NCI-H345 treated with DMSO at 0.1 percent for 48 hours (cell line): ENCODE measurements around the gene WASF2.

Source experiments
- DNase-seq: peaks from one replicate; lab custom pipeline; 2025; ENCODE audit not compliant: unreplicated experiment; lab: John Stamatoyannopoulos, UW

WASF2 gene

DNA sequence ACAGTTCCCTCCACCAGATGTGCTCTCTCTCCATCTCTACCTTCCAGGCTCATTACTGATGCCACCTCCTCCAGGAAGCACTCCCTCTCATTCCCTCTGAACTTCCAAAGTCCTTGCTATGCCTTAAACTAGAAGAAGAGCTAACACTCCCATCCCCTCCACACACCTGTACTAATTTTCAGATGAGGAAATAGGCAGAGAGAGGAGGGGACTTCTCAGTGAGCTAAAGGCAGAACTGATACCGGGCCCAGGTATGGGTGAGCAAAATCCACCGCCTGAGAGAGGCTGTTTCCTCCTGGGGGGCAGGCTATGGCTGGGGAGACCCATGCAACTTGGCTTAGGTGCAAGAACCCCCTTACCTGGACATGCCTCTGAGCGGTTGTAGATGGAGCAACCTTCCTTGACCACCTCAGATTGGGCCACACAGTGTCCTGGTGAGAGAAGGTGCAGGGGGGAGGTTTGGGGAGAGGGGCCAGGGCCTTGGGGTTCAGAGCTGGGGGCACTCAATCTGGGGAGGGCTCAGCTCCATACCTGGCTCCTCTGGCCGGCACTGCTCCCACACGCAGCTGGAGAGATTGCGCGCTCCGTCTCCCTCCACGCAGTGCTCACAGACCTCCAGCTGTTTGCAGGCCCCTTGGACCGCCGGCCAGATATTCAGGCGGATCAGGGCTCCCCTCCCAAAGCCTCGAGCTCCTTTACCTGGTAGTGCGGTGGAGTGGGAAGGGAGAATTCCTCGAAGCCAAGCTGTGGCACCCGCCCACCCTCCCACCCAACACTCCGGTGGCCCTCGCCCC is 107.8 kb downstream of the WASF2 start:
- no peak for DNase-seq

DNA sequence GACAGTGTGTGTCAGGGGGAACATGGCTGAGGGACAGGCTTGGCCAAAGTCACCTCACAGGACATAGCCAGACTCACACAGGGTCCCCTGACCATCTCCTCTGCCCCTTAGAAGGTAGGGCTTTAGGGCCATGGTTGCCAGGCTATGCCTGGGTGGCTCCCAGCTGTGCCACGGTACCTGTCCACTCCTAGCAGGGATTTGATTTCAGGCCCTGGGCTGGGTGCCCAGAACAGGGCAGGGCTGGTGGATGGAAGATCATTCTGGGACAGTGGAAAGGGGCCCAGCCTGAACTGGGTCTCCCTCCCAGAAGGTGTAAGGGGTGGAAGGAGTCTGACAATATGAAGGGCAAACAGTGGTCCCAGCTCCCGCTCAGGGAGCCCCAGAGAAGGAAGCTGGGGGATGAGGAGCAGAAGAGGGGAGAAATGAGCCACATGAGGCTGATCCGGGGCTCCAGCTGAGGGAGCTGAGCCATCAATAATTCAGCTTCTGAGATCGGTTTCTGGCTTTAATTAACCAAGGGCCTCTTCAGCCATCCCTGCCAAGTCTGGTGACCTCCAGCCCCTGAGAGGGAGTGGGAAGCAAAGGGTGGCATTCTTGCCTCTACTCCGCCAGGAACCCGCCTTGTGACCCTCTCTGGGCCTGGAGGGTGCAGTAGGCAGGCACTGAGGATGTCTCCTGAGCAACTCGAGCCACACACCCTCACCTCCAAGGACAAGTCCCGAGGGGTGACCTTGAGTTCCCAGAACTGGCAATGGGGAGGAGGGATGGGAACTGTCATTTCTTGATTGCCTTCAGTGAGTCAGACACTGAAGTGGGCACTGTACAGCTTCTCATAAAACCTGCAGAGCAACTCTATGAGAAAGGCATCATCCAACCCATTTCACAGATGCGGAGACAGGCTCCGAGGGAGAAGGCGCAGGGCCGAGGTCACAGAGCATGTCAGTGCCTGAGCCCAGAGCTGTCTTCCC is 108.9 kb downstream of the WASF2 start:
- no peak for DNase-seq

GRCh38 chr1:27380224-27380623 is 109.7 kb downstream of the WASF2 start:
- DNase-seq: no peak

DNA sequence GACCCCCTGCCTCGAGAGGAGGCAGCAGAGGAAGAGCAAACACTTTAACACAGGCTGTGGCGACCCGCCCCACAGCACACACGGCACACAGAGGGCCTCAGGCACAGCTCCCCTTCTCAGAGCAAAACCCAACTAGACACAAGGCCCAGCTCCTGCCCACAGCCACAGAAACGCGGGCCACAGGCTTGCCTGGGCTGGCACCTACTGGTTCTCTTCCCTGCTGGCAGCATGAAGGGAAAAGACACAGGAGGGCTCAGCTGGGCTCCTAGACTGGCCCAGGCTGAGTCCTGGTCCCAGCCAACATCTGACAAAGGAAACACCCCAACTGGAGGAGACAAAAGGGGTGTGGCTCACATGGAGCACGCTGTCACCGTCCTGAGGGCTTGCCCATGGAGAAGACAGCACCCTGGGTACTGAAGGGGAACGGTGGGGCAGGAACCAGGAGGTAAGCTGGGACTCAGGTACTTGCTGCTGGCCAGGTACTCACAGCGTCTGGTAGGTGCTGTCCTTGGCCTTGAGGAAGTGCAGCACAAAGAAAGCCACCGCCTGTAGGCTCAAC is 110.3 kb downstream of the WASF2 start:
- DNase-seq: peak; percentile 54

- no peak for DNase-seq
These were observed 112.0 kb downstream of the WASF2 start for GRCh38 chr1:27377760-27378495.

GRCh38 chr1:27374362-27375086 is 115.4 kb downstream of the WASF2 start, which contains the start of gene FCN3:
TSS of gene FCN3 (minus strand) at chr1:27374824. CDS start at chr1:27374818, 6 bp downstream.
- DNase-seq: no peak

GRCh38 chr1:27372808-27373690 is 116.9 kb downstream of the WASF2 start:
- no peak for DNase-seq

- no peak for DNase-seq
These were observed 117.8 kb downstream of the WASF2 start for GRCh38 chr1:27372022-27372807.

GRCh38 chr1:27368869-27369582 is 120.9 kb downstream of the WASF2 start:
- DNase-seq: no peak

DNA sequence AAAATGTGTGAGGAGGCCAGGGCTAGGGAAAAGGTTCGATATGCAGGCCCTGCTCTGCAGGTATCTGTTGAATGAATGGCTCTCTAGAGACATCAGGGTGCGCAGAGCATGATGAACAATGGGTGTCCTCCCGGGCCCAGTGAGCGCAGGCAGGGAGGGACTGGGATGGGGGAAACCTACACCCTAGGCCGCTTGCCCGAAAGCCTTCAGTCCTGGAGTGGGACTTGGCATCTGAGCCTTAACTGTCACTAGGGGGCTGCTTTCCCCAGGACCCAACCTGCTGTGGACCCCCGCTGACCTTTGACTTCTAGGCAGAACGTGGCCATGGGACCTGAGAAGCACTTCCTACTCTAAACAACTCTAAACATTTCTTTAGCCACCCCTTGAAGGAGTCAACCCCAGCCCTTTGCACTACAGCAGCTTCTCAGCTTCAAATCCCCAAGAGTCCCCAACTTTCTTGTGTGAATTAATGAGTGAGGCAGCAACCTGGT is 122.8 kb downstream of the WASF2 start:
- DNase-seq: no peak

DNA sequence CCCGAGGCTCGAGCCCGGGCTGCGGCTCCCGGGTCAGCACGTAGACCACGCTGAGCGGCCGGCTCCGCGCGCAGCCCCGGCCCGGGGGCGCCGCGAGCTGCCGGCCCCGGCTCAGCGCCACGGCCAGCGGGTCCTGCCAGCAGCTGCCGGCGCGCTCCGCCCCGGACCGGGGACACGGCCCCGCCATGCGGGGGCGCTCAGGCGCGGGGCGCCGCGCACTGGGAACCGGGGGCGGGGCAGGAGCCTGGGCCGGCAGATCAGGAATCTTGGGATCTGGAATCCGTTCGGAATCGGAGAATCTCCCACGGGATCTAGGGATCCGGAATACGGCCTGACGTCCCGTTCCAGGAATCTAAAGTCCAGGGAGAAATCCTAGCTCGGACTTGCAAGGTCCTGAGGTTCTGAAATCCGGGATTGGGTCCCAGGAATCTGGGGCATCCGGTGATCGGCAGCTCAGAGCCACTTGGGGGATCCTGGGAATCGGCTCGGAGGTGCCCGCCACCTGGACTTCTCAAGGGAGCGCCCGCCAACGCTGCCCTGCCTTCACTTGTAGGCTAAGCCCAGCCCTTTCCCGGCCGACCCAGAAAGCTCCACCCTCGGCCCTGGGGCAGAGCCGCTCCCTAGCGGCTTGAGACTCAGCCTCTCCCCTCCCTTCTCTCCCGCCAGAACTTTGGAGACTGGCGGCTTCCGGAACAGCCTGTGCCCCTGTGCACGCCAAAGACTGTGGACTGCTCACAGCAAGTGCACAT is 123.4 kb downstream of the WASF2 start, which contains the start of gene MAP3K6:
TSS of gene MAP3K6 (minus strand) at position 551 of the 749 bp plus-strand sequence. CDS start at position 187, 364 bp downstream.
- peak; percentile 62 for DNase-seq

DNA sequence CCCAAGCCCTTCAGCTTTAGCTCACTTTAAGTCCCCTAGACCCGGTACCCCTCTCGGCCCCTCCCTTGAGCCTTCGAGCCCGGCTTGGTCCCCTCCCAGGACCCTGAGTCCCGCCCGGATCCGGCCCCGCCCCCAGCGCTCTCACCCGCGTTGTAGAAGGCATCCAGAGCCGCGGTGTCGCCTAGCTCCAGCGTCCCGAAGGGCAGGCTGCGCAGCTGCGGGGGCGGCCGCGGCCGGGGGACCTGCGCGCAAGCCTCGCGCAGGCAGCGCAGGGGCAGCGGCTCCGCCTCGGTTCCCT is 123.9 kb downstream of the WASF2 start:
- peak; percentile 73 for DNase-seq

- peak; percentile 89 for DNase-seq
These were observed 124.4 kb downstream of the WASF2 start for GRCh38 chr1:27365372-27366112.

GRCh38 chr1:27364696-27365371 is 125.1 kb downstream of the WASF2 start:
- DNase-seq: no peak
